Measurements from ENCODE around the gene PRDM16.

GRCh38 chr1:3435666-3436065, 366.7 kb downstream of the PRDM16 start:
- TF ChIP-seq CTCF (IDR thresholded peaks at IDR 0.05), result no peak
- no peak for TF ChIP-seq POLR2A (IDR thresholded peaks at IDR 0.05)

All from testis (tissue), 2 donors.